ENCODE results near the gene DOCK9. TPM values are rescaled to one million over a fixed set of nuclear protein-coding genes. Genes with fewer than 3 reads are reported as not detected.

The DOCK9 gene
- total RNA-seq, 6 donors from 2014 or later, result 155 to 284 (median 170) TPM

DNA sequence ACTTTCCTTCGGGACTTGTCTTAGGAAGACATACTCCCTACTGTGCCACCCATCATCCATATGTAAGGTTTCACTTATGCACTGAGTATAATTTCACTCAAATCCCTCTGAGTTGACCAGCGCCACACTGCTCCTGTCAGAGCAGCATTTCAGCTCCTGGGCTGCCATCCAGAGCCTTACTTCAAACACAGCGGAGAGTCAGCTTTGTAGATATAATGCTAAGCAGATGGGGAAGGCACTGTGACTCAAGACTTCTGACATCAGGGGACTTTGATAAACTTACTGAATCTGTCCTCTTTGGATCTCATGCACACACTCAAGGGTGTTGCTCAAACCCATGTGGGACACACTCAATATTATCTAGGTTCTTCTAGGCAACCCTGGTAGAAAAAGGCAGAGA is 34.9 kb downstream of the DOCK9 start:
- Histone ChIP-seq H3K4me1 (peaks cover 8 to 40% (median 20%) of the 10 kb centered on the region in 4 donors), H3K36me3 (no peaks in the 10 kb centered on the region), H3K4me3 (no peak overlapping the region), H3K9me3 (no peaks in the 10 kb centered on the region), H3K27ac (no peak overlapping the region), H3K27me3 (no peaks in the 10 kb centered on the region)
- WGBS, 2 donors, result 91 to 98% methylated on average over 3 of the region's 3 CpGs
- ATAC-seq (ENCODE audit: low FRiP score in 2 of 2) (peak in 1 of 2 donors; percentile 53), DNase-seq (no peak)
- TF ChIP-seq, protein P1, sequence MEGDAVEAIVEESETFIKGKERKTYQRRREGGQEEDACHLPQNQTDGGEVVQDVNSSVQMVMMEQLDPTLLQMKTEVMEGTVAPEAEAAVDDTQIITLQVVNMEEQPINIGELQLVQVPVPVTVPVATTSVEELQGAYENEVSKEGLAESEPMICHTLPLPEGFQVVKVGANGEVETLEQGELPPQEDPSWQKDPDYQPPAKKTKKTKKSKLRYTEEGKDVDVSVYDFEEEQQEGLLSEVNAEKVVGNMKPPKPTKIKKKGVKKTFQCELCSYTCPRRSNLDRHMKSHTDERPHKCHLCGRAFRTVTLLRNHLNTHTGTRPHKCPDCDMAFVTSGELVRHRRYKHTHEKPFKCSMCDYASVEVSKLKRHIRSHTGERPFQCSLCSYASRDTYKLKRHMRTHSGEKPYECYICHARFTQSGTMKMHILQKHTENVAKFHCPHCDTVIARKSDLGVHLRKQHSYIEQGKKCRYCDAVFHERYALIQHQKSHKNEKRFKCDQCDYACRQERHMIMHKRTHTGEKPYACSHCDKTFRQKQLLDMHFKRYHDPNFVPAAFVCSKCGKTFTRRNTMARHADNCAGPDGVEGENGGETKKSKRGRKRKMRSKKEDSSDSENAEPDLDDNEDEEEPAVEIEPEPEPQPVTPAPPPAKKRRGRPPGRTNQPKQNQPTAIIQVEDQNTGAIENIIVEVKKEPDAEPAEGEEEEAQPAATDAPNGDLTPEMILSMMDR (IDR thresholded peaks at IDR 0.05), result no peak
- TF ChIP-seq POLR2A (IDR thresholded peaks at IDR 0.05) (no peak), POLR2AphosphoS5 (IDR thresholded peaks at IDR 0.05) (no peak), EP300 (IDR thresholded peaks at IDR 0.05) (no peak)

DNA sequence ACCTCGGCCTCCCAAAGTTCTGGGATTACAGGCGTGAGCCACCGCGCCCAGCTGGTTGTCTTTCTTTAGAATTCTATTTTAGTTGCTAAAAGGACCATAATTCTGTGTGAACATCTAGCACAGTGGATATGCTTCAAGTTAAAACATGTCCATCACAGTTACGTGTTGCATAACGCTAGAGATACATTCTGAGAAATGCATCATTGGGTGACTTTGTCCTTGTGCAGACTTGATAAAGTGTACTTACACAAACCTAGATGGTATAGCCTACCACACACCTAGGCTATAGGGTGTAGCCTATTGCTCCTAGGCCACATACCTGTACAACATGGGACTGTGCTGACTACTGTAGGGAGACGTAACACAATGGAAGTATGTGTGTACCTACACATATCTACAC is 35.4 kb downstream of the DOCK9 start:
- ATAC-seq (ENCODE audit: low FRiP score in 2 of 2) (no peak), DNase-seq (no peak)
- WGBS, 2 donors, result 96 to 99% methylated on average over 7 of the region's 7 CpGs
- H3K27me3 ChIP-seq, result no peaks in the 10 kb centered on the region
- H3K36me3 ChIP-seq, result no peaks in the 10 kb centered on the region
- H3K4me1 ChIP-seq, result peaks cover 8 to 39% (median 19%) of the 10 kb centered on the region in 4 donors
- H3K4me3 ChIP-seq, result no peak overlapping the region
- no peak overlapping the region for H3K27ac ChIP-seq
- TF ChIP-seq, protein P1 (IDR thresholded peaks at IDR 0.05), result no peak
- TF ChIP-seq POLR2A (IDR thresholded peaks at IDR 0.05) (no peak), EP300 (IDR thresholded peaks at IDR 0.05) (no peak), POLR2AphosphoS5 (IDR thresholded peaks at IDR 0.05) (no peak)
- no peaks in the 10 kb centered on the region for H3K9me3 ChIP-seq

DNA sequence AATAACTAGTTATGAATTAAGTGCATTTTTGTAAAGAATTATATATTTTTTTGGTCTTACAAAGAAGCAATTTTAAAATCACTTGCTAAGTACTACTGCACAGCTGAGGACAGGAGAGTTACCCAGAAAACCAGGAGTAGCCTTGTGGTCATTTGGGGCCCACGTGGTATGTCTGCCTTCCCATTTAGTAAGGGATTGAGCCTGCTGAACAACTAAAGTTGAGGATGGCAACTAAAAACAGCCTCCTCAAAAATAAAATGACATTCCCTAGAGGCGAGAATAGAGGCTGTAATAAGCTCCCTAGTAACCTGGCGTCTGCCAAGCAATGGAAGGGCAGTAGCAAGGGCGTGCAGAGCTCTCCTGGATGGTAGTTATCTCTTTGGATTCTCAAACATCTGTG is 36.3 kb downstream of the DOCK9 start:
- no peak for TF ChIP-seq EP300 (IDR thresholded peaks at IDR 0.05)
- TF ChIP-seq POLR2AphosphoS5 (IDR thresholded peaks at IDR 0.05), result no peak
- no peak for TF ChIP-seq POLR2A (IDR thresholded peaks at IDR 0.05)
- TF ChIP-seq, protein P1 (IDR thresholded peaks at IDR 0.05), result no peak
- H3K27me3 ChIP-seq, result no peaks in the 10 kb centered on the region
- no peaks in the 10 kb centered on the region for H3K9me3 ChIP-seq

DNA sequence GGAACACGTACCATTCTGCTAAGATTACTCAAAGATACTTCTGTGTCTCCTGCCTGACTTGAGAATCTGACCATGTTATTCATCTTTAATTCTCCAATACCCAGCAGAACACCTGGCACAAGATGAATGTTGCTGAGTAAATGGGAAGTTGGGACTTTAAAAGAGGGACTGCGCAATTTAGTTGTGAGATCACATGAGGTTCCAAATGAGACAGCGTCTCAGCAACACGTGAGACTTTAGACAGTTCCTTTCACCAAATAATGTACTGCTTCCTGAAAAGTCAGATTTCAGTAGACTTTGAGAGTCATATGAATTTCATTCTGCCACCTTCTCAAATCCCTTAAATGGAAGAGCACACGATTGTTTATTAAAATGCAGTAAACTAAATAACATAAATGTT is 36.7 kb downstream of the DOCK9 start:
- Histone ChIP-seq H3K4me1 (peaks cover 0 to 27% (median 10%) of the 10 kb centered on the region in 4 donors), H3K27me3 (no peaks in the 10 kb centered on the region), H3K36me3 (no peaks in the 10 kb centered on the region), H3K9me3 (no peaks in the 10 kb centered on the region), H3K27ac (no peak overlapping the region), H3K4me3 (no peak overlapping the region)
- no peak for ATAC-seq (ENCODE audit: low FRiP score in 2 of 2)
- no peak for DNase-seq
- TF ChIP-seq, protein P1 (IDR thresholded peaks at IDR 0.05), result no peak
- TF ChIP-seq POLR2A (IDR thresholded peaks at IDR 0.05) (no peak), EP300 (IDR thresholded peaks at IDR 0.05) (no peak), POLR2AphosphoS5 (IDR thresholded peaks at IDR 0.05) (no peak)
- WGBS, 2 donors, result 69% methylated on average over 5 of the region's 5 CpGs

More for the DNA sequence above, 36.3 kb downstream of the DOCK9 start:
- Histone ChIP-seq H3K4me1 (peaks cover under 1 to 30% (median 12%) of the 10 kb centered on the region in 4 donors), H3K27ac (no peak overlapping the region), H3K36me3 (no peaks in the 10 kb centered on the region), H3K4me3 (no peak overlapping the region)
- ATAC-seq (ENCODE audit: low FRiP score in 2 of 2), result no peak
- no peak for DNase-seq
- WGBS, 2 donors, result 93 to 94% methylated on average over 4 of the region's 4 CpGs

DNA sequence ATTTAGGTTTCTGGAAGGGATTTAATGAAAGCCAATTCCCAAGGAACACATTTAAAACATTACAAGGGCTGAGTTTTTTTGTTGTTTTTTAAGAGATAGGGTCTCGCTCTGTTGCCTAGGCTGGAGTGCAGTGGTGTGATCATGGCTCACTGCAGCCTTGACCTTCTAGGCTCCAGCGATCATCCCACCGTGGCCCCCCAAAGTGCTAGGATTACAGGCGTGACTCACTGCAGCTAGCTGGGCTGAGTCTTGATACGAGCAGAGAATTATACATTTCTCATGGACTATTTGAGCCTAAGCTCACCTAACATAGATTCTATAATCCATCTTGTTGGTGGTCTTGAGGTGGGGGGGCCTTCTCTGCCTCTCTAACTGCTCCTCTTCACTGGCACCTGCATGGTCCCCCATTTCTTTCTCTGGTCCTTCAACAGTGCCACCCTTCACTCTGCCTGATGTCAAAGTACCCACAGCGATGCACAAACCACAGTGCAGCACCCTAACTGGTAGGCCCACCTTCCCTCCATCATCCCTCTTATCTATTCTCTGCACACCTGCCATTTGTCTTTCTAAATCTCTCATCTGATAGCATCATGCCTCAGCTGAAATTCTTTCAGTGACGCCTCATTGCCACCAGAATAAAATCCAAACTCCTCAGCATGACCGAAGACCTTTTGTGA is 37.4 kb downstream of the DOCK9 start:
- Histone ChIP-seq H3K4me3 (no peak overlapping the region), H3K27me3 (no peaks in the 10 kb centered on the region), H3K9me3 (peaks cover 0 to 2% (median 0%) of the 10 kb centered on the region in 4 donors), H3K27ac (no peak overlapping the region), H3K36me3 (no peaks in the 10 kb centered on the region), H3K4me1 (peaks cover 0 to 20% (median 8%) of the 10 kb centered on the region in 4 donors)
- DNase-seq, result no peak
- ATAC-seq (ENCODE audit: low FRiP score in 2 of 2), result peak in 1 of 2 donors; percentile 52
- 81 to 83% methylated on average over 8 of the region's 8 CpGs for WGBS, 2 donors
- no peak for TF ChIP-seq POLR2A (IDR thresholded peaks at IDR 0.05)

Measured in upper lobe of left lung (tissue), 6 donors.